KMS-11 (cell line): ENCODE measurements around the gene GARIN5B.
"Not testable (repeated sequence)": the region's sequence is repeated elsewhere in the genome, so short reads cannot be mapped to it uniquely, and the experiment has no call there.

ENCODE experiments used
- H2AFZ ChIP-seq: fragments of 200-600 bp; sonication (generic); 2 replicates; pipeline ENCODE4 v1.6.1; 2016; ENCODE audit warnings: antibody characterized with exemption, mixed run types, low read depth
- H3K27ac ChIP-seq: fragments of 200-600 bp; sonication (generic); 2 replicates; pipeline ENCODE4 v1.6.1; 2016; ENCODE audit warnings: mild to moderate bottlenecking, mixed run types
- H3K27me3 ChIP-seq: fragments of 200-600 bp; sonication (generic); 2 replicates; pipeline ENCODE4 v1.6.1; 2017; ENCODE audit warnings: mild to moderate bottlenecking, low read depth, mixed run types, moderate library complexity; ENCODE audit not compliant: insufficient read depth
- H3K36me3 ChIP-seq: fragments of 200-600 bp; sonication (generic); 2 replicates; pipeline ENCODE4 v1.6.1; 2017; ENCODE audit warnings: mild to moderate bottlenecking, mixed run types; ENCODE audit not compliant: insufficient read depth
- H3K4me1 ChIP-seq: fragments of 200-600 bp; sonication (generic); 2 replicates; pipeline ENCODE4 v1.6.1; 2016; ENCODE audit warnings: mild to moderate bottlenecking, low read depth, mixed run types; ENCODE audit not compliant: poor library complexity, severe bottlenecking
- H3K4me2 ChIP-seq: fragments of 200-600 bp; sonication (generic); 2 replicates; pipeline ENCODE4 v1.7.0; 2016; ENCODE audit warnings: mild to moderate bottlenecking, mixed run types
- H3K4me3 ChIP-seq: fragments of 200-600 bp; sonication (generic); IDR thresholded peaks from 2 replicates; pipeline ENCODE4 v1.6.1; 2017; ENCODE audit warnings: low read depth, low read length, mixed read lengths; ENCODE audit not compliant: insufficient read depth
- H3K79me2 ChIP-seq: fragments of 200-600 bp; sonication (generic); 2 replicates; pipeline ENCODE4 v1.6.1; 2016; ENCODE audit warnings: low read depth, mixed run types; ENCODE audit not compliant: insufficient read depth
- H3K9ac ChIP-seq: fragments of 200-600 bp; sonication (generic); 2 replicates; pipeline ENCODE4 v1.6.1; 2016; ENCODE audit warnings: mild to moderate bottlenecking, mixed run types
- H4K20me1 ChIP-seq: fragments of 200-600 bp; sonication (generic); 2 replicates; pipeline ENCODE4 v1.6.1; 2016; ENCODE audit warnings: mild to moderate bottlenecking, mixed run types; ENCODE audit not compliant: insufficient read depth
- TF ChIP-seq, protein P1 (sequence below): fragments of 200-600 bp; sonication (generic); conservative IDR thresholded peaks from 2 replicates; pipeline ENCODE4 v1.6.1; 2017; ENCODE audit warnings: low read depth, mild to moderate bottlenecking, antibody characterized with exemption, low read length, moderate library complexity, mixed read lengths

GARIN5B gene

DNA sequence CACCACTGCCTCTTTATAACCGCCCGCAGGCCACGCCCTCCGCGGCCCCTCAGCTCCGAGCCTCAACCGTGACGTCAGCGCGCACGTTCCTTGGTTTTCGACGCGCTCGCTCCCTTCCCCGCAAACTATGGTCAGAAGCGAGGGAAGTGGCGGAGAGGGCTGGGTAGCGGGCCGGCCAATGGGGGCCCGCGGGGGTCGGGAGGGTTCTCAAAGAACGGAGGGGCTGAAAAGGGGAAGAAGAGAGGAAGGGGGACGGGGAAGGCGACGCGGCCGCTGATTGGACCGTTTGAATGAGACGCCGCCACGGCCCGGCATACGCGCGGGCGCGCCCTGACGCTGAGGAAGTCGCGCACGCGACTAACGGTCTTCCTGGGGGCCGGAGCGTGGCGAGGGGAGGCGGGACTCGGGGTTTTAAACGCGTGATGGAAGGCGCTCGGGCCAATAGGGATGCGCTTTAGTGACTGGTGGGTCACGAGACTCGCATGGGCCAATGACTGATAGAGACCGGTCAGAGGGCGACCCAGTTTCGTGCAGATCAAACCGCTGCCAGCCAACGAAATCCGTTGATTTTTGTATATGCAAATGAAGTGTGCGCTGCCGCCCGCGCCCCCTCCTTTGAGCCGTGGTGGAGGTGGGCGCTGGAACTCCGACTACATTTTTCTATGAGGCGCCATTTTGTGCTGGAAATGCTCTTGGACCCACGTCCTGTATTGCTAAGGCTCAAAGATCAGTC lies 44.9 kb upstream of the GARIN5B start:
- Histone ChIP-seq H3K4me3 (no peak overlapping the region), H3K27me3 (peaks cover 3% of the 10 kb centered on the region; the same call in 1 of the 2 replicates), H2AFZ (peak overlapping the region; percentile 87), H3K36me3 (peaks cover 20% of the 10 kb centered on the region; the same call in 1 of the 2 replicates), H3K4me1 (peaks cover 24% of the 10 kb centered on the region), H3K4me2 (peak overlapping the region; percentile 86), H3K27ac (peak overlapping the region; percentile 98), H3K79me2 (peaks cover 44% of the 10 kb centered on the region), H3K9ac (peak overlapping the region; percentile 97), H4K20me1 (peaks cover 6% of the 10 kb centered on the region)
- TF ChIP-seq, protein P1, sequence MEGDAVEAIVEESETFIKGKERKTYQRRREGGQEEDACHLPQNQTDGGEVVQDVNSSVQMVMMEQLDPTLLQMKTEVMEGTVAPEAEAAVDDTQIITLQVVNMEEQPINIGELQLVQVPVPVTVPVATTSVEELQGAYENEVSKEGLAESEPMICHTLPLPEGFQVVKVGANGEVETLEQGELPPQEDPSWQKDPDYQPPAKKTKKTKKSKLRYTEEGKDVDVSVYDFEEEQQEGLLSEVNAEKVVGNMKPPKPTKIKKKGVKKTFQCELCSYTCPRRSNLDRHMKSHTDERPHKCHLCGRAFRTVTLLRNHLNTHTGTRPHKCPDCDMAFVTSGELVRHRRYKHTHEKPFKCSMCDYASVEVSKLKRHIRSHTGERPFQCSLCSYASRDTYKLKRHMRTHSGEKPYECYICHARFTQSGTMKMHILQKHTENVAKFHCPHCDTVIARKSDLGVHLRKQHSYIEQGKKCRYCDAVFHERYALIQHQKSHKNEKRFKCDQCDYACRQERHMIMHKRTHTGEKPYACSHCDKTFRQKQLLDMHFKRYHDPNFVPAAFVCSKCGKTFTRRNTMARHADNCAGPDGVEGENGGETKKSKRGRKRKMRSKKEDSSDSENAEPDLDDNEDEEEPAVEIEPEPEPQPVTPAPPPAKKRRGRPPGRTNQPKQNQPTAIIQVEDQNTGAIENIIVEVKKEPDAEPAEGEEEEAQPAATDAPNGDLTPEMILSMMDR = no peak

DNA sequence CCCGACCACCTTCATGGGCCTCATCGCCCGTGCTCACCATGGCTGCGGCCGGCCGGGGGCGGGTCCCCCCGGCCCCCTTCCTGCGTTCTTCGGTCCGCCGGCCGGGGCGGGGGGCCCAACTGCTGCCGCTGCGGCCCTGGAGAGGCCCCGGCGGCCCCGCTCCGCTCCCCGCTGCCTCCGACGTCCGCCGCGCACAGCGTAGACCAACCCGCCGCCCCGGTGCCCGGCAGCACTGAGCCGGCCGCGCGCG lies 44.4 kb upstream of the GARIN5B start, which contains the start of gene UBE2S:
TSS of gene UBE2S (minus strand) at position 239 of the 250 bp plus-strand sequence. CDS start at position 40, 199 bp downstream.
- Histone ChIP-seq H3K27ac (peak within 1 kb of the TSS; percentile 98), H3K4me1 (peaks cover 24% of the 10 kb centered on the region), H3K79me2 (peaks cover 47% of the 10 kb centered on the region), H3K36me3 (peaks cover 22% of the 10 kb centered on the region; the same call in 1 of the 2 replicates), H3K4me2 (peak within 1 kb of the TSS; percentile 100), H2AFZ (peak within 1 kb of the TSS; percentile 87), H4K20me1 (peaks cover 11% of the 10 kb centered on the region), H3K9ac (peak within 1 kb of the TSS; percentile 97)
- H3K4me3 ChIP-seq, H3K27me3 ChIP-seq: not testable (repeated sequence)

DNA sequence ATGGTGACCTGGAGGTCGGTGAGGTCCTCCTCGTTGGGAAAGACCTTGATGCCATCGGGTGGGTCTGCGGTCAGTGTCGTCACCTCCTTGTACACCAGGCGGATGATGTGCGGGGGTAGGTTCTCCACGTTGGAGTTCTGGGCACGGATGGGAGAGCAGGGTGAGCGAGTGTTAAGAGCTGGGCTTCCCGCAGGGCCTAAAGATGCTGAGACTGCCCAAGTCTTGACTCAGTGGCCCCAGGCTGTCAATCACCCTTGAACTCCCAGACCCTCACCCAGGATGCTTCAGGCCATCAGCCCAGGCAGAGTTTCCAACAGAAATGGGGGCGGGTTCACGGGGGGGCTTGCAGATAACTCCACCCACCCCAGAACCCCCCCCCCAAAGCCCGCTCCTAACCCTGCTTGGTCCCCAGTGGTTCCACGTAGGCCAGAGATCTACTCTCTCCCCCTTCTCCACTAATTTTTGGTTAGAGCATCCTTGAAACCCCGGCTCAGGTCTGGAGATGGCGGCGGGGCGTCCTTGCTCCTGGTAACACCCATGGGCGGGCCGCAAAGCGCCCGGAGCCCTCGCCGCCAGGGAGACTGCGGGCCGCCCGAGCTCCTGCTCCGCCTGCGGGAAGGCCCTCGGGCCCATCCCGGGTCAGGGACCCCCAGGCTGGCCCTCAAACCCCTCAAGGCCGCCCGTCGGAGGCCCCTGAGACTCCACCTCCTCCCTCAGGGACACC lies 43.9 kb upstream of the GARIN5B start:
- Histone ChIP-seq H2AFZ (no peak overlapping the region), H3K36me3 (peaks cover 25% of the 10 kb centered on the region; the same call in 1 of the 2 replicates), H3K27ac (peak overlapping the region; percentile 98), H4K20me1 (peaks cover 13% of the 10 kb centered on the region), H3K4me3 (no peak overlapping the region), H3K27me3 (no peaks in the 10 kb centered on the region; the same call in 1 of the 2 replicates), H3K4me1 (peaks cover 24% of the 10 kb centered on the region), H3K4me2 (peak overlapping the region; percentile 100), H3K79me2 (peaks cover 47% of the 10 kb centered on the region), H3K9ac (peak overlapping the region; percentile 97)
- TF ChIP-seq, protein P1 = no peak

DNA sequence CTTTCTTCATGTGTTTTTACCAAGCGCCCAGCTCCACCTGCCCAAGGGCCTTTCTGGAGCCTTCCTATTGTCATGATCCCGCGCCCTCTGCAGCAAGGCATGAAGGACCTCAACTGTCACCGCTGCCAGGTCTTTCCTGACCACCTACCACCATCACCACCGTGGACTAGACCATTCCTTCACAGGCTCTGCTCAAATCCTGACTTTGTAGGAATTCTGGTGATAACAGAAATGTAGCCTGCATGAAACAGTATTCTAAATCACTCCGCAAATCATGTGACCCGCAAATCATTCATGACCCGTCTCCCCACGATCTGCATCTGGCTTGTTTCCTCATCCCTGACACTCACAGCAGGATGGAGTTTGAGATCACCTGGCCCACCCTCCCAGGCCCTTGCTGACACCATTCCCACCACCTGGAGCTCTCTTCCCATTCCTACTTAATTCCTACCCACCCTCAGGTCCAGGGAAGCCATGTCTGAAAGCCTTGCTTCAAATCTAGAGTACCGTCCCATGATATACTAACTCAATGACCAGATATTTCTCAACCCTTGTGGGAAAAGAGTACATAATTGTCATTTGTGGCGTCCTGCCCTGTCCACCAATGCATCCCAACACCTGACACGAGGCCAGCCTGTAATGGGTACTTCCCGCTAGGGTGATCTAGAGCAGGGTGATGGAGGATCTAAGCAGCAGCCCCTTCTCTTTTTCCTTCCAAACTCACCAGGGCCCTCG lies 43.2 kb upstream of the GARIN5B start:
- peaks cover 25% of the 10 kb centered on the region; the same call in 1 of the 2 replicates for H3K36me3 ChIP-seq
- peaks cover 47% of the 10 kb centered on the region for H3K79me2 ChIP-seq
- H3K27me3 ChIP-seq = no peaks in the 10 kb centered on the region
- H3K4me2 ChIP-seq = peak overlapping the region; percentile 100
- H2AFZ ChIP-seq = no peak overlapping the region
- H3K4me1 ChIP-seq = peaks cover 24% of the 10 kb centered on the region
- H3K9ac ChIP-seq = peak overlapping the region; percentile 97; the same call in 1 of the 2 replicates
- TF ChIP-seq, protein P1 = no peak
- no peak overlapping the region for H3K27ac ChIP-seq
- H3K4me3 ChIP-seq = no peak overlapping the region
- peaks cover 13% of the 10 kb centered on the region for H4K20me1 ChIP-seq
